ENCODE data around the gene PGAM5. TPM values are rescaled to one million over a fixed set of nuclear protein-coding genes. Genes with fewer than 3 reads are reported as not detected.

PGAM5 gene
- total RNA-seq, 1 donor from 2014 or later: 39.6 TPM

GRCh38 chr12:132711080-132711843 is 620 bp downstream of the PGAM5 start:
- peak; percentile 30 for DNase-seq (ENCODE audit: low spot score, unreplicated experiment)
- no peak for TF ChIP-seq CTCF (IDR thresholded peaks at IDR 0.05; ENCODE audit: unreplicated experiment)
- H3K4me3 Mint-ChIP-seq (ENCODE audit: low read depth): peak overlapping the region; percentile 79
- H3K27me3 Mint-ChIP-seq: no peaks in the 10 kb centered on the region
- H3K36me3 Mint-ChIP-seq (ENCODE audit: insufficient read depth): peaks cover 11% of the 10 kb centered on the region
- H3K9me3 Mint-ChIP-seq (ENCODE audit: low read depth): no peaks in the 10 kb centered on the region
- H3K4me1 Mint-ChIP-seq (ENCODE audit: low read depth): peaks cover 11% of the 10 kb centered on the region
- H3K27ac Mint-ChIP-seq: peak overlapping the region; percentile 73

GRCh38 chr12:132713123-132713522 is 2.5 kb downstream of the PGAM5 start:
- Mint-ChIP-seq H3K36me3 (ENCODE audit: insufficient read depth) (peaks cover 4% of the 10 kb centered on the region), H3K9me3 (ENCODE audit: low read depth) (no peaks in the 10 kb centered on the region), H3K27me3 (no peaks in the 10 kb centered on the region), H3K4me1 (ENCODE audit: low read depth) (peaks cover 11% of the 10 kb centered on the region), H3K4me3 (ENCODE audit: low read depth) (no peak overlapping the region), H3K27ac (no peak overlapping the region)
- no peak for TF ChIP-seq CTCF (IDR thresholded peaks at IDR 0.05; ENCODE audit: unreplicated experiment)
- DNase-seq (ENCODE audit: low spot score, unreplicated experiment): no peak

GRCh38 chr12:132715874-132716273 is 5.2 kb downstream of the PGAM5 start:
- TF ChIP-seq CTCF (IDR thresholded peaks at IDR 0.05; ENCODE audit: unreplicated experiment): no peak
- H3K36me3 Mint-ChIP-seq (ENCODE audit: insufficient read depth): peaks cover 10% of the 10 kb centered on the region

GRCh38 chr12:132716356-132716755 is 5.7 kb downstream of the PGAM5 start:
- DNase-seq (ENCODE audit: low spot score, unreplicated experiment): no peak
- H3K9me3 Mint-ChIP-seq (ENCODE audit: low read depth): no peaks in the 10 kb centered on the region
- no peak overlapping the region for H3K4me3 Mint-ChIP-seq (ENCODE audit: low read depth)
- peaks cover 5% of the 10 kb centered on the region for H3K4me1 Mint-ChIP-seq (ENCODE audit: low read depth)
- H3K27ac Mint-ChIP-seq: no peak overlapping the region
- TF ChIP-seq CTCF (IDR thresholded peaks at IDR 0.05; ENCODE audit: unreplicated experiment): no peak
- no peaks in the 10 kb centered on the region for H3K27me3 Mint-ChIP-seq
- H3K36me3 Mint-ChIP-seq (ENCODE audit: insufficient read depth): peaks cover 12% of the 10 kb centered on the region

More at GRCh38 chr12:132715874-132716273, 5.2 kb downstream of the PGAM5 start:
- no peak for DNase-seq (ENCODE audit: low spot score, unreplicated experiment)
- Mint-ChIP-seq H3K4me3 (ENCODE audit: low read depth) (no peak overlapping the region), H3K27ac (no peak overlapping the region), H3K27me3 (no peaks in the 10 kb centered on the region), H3K4me1 (ENCODE audit: low read depth) (peaks cover 6% of the 10 kb centered on the region), H3K9me3 (ENCODE audit: low read depth) (no peaks in the 10 kb centered on the region)

GRCh38 chr12:132717011-132717410 is 6.4 kb downstream of the PGAM5 start:
- no peak for TF ChIP-seq CTCF (IDR thresholded peaks at IDR 0.05; ENCODE audit: unreplicated experiment)
- H3K27me3 Mint-ChIP-seq: no peaks in the 10 kb centered on the region
- no peak overlapping the region for H3K27ac Mint-ChIP-seq

More at GRCh38 chr12:132717011-132717410, 6.4 kb downstream of the PGAM5 start:
- Mint-ChIP-seq H3K36me3 (ENCODE audit: insufficient read depth) (peaks cover 12% of the 10 kb centered on the region), H3K4me3 (ENCODE audit: low read depth) (no peak overlapping the region), H3K9me3 (ENCODE audit: low read depth) (no peaks in the 10 kb centered on the region), H3K4me1 (ENCODE audit: low read depth) (no peaks in the 10 kb centered on the region)
- DNase-seq (ENCODE audit: low spot score, unreplicated experiment): no peak

All from progenitor cell of endocrine pancreas (in vitro differentiated cells).